Hepatocyte (in vitro differentiated cells): Measurements from ENCODE around the gene IGSF8.

ENCODE experiments used
- CTCF ChIP-seq: fragments of 200-600 bp; sonication (generic); IDR thresholded peaks from 2 replicates; pipeline ENCODE4 v1.5.1; 2016; ENCODE audit warnings: antibody characterized with exemption, mild to moderate bottlenecking; ENCODE audit not compliant: poor library complexity
- EZH2 ChIP-seq: fragments of 200-600 bp; sonication (generic); IDR thresholded peaks from 2 replicates; pipeline ENCODE4 v1.6.1; 2016; ENCODE audit warnings: antibody characterized with exemption, mild to moderate bottlenecking, borderline replicate concordance

- no peak for TF ChIP-seq EZH2
- no peak for TF ChIP-seq CTCF
Observed at GRCh38 chr1:160075836-160076235, 22.6 kb downstream of the IGSF8 start.
